GM12875 (cell line): ENCODE results near the gene HDAC4.

Experiments
- H3K4me3 ChIP-seq: one replicate; pipeline ENCODE4 v1.5.1; 2011; ENCODE audit warnings: low read depth, low read length, control low read depth
- CTCF ChIP-seq: IDR thresholded peaks from 2 replicates; pipeline ENCODE4 v1.5.1; 2011; ENCODE audit warnings: low read depth, mild to moderate bottlenecking, control low read depth, inconsistent platforms, low read length, moderate library complexity, borderline replicate concordance; ENCODE audit not compliant: insufficient read depth

The HDAC4 gene

GRCh38 chr2:239138610-239139009 lies 262.2 kb downstream of the HDAC4 start:
- TF ChIP-seq CTCF, result no peak
- no peak overlapping the region for H3K4me3 ChIP-seq

- no peak for TF ChIP-seq CTCF
- H3K4me3 ChIP-seq, result no peak overlapping the region
Observed at GRCh38 chr2:239137898-239138283, 262.9 kb downstream of the HDAC4 start.

GRCh38 chr2:239137165-239137897 lies 263.5 kb downstream of the HDAC4 start:
- H3K4me3 ChIP-seq, result no peak overlapping the region
- TF ChIP-seq CTCF, result no peak

- no peak for TF ChIP-seq CTCF
- H3K4me3 ChIP-seq, result no peak overlapping the region
Observed at GRCh38 chr2:239136762-239137161, 264.1 kb downstream of the HDAC4 start.

GRCh38 chr2:239136203-239136602 lies 264.6 kb downstream of the HDAC4 start:
- no peak overlapping the region for H3K4me3 ChIP-seq
- TF ChIP-seq CTCF, result no peak

- no peak for TF ChIP-seq CTCF
Observed at GRCh38 chr2:239135531-239135930, 265.3 kb downstream of the HDAC4 start.

GRCh38 chr2:239133945-239134570 lies 266.8 kb downstream of the HDAC4 start:
- H3K4me3 ChIP-seq, result no peak overlapping the region
- no peak for TF ChIP-seq CTCF

More at GRCh38 chr2:239135531-239135930, 265.3 kb downstream of the HDAC4 start:
- H3K4me3 ChIP-seq, result no peak overlapping the region
